UCSD-AML1 (cell line): Measurements from ENCODE around the gene GJB2.

Experiments used
- DNase-seq: peaks from one replicate; lab custom pipeline; 2025; ENCODE audit not compliant: unreplicated experiment; lab: John Stamatoyannopoulos, UW

Gene GJB2

DNA sequence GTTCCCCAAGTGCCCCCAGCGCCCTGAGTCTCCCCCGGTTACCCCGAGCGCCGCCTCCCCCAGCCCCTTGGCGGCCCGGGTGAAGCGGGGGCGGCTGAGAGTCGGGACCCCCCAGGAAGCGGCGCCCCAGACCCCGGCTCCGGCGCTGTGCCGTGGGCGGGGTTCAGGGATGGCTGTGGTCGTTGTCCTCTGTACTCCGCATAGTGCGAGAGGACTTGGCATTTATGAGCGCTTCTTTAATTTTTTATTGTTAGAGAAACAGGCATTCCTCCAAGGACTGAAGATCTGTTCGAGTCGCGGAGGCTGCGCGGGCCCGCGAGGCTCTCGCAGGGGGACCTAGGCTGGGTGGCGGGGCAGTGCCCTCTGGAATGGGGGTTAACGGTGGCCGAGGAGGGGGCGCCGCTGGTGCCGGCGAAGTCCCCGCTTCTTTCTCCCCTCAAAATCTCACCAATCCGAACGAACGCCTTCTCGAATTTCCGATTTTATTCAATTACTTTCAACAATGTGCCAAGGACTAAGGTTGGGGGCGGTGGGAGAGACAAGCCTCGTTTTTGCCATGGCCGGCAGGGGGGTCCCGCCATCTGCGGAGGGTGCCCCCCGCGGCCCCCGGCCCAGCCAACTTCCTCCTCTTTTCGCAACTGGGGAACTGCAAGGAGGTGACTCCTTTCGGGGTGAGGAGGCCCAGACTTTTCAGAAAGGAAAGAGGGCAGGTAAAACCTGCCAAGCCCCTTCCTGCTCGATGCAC, 596 bp upstream of the GJB2 start:
- no peak for DNase-seq

DNA sequence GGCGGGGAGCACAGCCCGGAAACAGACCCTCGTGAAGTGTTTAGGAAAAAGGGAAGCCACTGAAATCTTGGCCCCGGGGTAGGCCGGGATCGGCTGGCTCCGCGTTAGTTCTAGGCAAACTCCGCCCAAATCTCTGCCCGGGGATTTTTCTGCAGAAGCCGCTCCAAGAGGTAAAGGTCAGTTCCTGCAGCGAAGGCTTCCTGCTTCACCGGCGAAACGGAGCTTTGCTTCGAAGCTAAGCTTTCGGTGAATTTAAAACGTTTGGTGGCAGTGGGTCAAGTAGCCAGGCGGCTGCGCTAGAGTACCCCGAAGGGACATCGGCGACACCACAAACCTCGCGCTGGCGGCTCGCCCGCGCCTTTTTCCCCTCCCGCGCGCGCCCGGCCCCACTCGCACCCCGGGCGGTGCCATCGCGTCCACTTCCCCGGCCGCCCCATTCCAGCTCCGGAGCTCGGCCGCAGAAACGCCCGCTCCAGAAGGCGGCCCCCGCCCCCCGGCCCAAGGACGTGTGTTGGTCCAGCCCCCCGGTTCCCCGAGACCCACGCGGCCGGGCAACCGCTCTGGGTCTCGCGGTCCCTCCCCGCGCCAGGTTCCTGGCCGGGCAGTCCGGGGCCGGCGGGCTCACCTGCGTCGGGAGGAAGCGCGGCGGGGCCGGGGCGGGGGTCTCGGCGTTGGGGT, 441 bp downstream of the GJB2 start:
- DNase-seq: no peak

DNA sequence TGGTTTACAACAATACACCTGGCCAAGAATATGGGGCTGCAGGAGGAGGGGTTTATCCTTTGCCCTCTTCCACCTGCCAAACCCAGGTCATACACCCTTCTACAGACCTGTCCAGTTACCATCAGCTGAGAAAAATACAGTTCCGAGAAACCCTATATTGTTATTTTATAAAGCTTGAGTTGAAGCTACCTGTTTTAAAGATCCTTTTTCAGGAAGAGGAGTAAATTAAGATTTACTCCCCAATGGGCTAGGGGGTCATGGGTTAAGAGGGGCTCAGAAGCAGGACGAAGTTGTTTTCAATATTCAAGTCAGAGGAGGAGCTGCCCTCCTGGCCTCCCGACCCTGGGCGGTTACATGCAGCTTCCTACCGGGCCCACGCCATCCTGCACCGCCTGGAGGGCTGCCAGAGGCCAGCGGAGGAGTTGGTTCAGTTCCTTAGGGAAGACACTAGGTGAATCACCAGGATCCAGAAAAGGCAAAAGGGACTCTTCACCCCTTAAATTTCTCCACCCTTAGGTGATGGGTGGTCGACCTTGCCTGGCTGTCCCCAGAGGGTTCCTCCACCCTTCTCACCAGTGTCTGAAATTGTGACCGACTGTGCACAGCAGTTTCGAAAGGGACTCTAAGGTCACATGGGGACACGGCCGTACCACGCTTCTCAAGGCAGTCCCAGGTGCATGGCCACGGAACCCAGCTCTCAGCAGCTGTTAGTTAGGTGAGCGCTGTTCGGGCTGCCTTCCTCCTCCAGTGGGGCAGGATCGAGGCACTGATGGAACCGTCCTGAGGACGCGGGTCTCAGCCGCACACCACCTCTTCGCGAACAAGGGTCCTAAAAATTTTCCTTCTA, 1.2 kb downstream of the GJB2 start:
- DNase-seq: no peak

DNA sequence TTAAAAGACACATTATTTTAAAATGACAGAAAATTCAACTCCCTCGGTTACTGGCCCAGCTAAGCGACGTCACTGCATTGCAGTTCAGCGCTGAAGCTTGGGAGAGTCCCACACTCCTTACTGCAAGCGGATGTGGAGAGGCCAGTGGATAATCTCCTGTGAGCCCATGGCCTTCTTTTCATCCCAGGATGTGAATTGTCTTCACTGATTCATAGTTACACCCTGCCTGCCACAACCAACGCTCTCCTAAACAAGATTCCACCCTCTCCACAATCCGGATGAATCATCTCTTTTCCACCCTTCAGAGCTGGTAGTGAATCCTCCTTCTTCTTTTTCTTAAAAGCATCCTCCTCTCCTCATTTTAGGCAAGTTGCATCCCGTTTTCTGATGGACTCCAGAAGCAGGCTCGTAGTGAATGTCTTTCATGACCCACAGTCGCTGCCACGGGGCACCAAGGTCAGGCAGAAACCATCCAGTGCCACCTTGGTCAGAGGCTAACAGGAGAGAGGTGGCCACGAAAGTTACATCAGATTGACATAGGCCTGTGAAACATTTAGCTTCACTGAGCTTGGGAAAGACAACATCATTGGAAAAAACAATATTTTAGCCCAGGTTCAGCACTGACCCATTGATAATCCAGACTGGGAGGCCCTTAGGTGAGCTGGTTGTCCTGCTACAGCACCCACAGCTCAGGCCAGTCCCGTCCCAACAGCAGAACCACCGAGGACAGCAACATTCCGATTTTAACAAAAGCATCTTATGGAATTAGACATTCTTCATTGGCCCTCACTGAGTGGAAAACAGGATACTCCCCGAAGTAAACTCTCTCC, 2.0 kb downstream of the GJB2 start:
- no peak for DNase-seq

DNA sequence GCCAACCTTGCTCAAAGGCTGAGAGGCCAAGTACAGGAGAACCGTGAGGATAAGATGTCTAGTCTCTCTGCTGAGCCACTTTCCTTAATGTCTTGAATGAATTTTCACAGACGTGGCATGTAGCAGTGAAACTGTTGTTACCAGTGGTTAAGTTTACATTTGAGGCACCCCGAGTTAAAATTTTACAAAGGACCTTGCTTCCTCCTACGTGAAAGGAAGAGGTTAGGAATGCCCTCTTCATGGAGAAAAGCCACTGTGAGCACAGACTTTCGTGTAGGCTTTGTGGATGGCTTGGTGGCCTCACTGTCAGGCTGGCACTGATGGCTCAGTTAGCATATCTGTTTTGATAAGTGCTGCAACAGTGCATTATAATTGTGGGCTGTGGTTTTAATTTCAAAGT, 2.7 kb downstream of the GJB2 start:
- DNase-seq: no peak

DNA sequence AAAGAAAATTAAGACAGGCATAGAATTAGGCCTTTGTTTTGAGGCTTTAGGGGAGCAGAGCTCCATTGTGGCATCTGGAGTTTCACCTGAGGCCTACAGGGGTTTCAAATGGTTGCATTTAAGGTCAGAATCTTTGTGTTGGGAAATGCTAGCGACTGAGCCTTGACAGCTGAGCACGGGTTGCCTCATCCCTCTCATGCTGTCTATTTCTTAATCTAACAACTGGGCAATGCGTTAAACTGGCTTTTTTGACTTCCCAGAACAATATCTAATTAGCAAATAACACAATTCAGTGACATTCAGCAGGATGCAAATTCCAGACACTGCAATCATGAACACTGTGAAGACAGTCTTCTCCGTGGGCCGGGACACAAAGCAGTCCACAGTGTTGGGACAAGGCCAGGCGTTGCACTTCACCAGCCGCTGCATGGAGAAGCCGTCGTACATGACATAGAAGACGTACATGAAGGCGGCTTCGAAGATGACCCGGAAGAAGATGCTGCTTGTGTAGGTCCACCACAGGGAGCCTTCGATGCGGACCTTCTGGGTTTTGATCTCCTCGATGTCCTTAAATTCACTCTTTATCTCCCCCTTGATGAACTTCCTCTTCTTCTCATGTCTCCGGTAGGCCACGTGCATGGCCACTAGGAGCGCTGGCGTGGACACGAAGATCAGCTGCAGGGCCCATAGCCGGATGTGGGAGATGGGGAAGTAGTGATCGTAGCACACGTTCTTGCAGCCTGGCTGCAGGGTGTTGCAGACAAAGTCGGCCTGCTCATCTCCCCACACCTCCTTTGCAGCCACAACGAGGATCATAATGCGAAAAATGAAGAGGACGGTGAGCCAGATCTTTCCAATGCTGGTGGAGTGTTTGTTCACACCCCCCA, 3.8 kb downstream of the GJB2 start:
- peak; percentile 79 for DNase-seq

DNA sequence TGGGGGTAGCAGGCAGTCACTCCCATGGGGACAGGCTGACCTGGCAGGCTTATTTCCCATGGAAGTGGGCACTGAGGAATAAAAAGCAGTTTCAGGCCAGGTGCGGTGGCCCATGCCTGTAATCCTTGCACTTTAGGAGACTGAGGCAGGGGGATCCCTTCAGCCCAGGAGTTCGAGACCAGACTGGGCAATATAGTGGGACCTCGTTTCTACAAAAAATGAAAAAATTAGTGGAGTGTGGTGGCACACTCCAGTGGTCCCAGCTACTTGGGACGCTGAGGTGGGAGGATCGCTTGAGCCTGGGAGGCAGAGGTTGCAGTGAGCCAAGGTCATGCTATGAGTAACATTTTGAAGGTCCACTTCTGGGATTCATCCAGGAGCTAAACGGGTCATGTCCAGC, 6.0 kb downstream of the GJB2 start:
- no peak for DNase-seq

DNA sequence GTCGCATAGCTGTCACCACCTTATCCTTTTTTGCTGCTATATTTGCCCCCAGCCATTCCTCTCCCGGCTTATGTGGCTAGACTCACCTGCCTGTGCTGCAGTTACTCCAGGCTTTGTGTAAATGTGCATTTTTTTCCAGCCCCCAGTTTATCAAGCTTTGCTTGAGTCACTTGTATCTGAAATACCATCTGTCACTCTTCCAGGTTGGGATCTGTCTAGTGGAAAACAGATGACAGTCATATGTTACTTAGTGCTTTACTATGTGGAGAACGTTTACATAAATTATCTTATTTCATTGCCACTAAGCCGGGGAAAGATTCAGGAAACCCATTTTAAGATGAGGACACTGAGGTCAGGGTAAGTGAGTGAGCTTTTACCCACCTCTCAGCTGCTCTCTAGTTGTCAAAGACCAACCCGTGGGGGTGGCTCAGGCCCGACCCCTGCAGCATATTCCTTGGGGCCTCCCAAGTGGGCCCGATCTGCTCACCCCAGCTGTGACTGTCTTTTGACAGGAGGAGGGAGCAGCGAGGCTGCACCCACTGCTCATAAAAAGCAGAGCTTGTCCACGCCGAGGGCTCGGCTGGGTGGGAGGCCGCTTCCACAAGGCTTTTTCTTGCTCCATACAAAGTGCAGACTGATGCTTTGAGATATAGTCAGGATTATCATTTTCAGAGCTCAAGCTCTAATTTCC, 7.2 kb downstream of the GJB2 start:
- no peak for DNase-seq

DNA sequence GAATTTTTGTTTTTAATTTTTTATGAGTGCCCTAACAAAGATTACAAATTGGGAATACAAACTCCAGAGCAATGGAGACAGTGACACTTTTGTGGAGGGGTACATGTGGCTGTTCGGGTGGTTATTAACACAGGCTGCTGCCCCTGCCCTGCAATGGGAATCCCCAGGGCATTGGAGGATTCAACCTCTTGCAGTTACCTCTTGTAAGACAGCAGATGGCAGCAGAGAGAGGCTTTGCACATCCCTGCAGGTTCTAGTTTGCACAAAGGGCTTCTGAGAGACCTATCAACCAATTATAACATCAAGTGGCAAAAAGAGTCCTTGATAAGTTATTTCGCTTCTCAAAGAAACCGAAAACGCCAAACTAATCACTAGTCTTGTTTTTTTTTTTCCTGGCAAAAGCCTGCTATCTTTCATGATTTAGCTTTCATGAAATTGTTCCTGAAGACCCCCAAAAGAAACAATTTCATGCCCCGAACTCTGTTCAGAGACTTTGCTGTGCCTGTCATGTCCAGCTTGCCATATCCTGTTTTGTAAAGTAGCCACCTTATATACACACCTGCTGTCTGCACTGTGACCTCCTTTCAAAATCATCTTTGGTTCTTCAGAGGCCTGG, 10.4 kb downstream of the GJB2 start:
- peak; percentile 22 for DNase-seq

DNA sequence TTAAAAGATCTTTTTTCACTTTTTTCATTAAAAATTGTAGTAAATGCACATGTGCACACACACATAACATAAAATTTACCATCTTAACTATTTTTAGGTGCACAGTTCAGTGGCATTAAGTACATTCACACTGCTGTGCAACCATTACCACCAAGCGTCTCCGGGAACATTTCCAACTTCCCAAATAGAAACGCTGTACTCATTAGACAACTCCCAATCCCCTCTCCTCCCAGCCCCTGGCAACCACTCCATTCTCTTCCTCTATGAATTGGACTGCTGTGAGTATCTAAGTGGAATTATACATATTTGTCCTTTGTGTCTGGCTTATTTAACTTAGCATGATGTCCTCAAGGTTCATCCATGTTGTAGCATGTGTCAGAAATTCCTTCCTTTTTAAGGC, 11.6 kb downstream of the GJB2 start:
- no peak for DNase-seq

DNA sequence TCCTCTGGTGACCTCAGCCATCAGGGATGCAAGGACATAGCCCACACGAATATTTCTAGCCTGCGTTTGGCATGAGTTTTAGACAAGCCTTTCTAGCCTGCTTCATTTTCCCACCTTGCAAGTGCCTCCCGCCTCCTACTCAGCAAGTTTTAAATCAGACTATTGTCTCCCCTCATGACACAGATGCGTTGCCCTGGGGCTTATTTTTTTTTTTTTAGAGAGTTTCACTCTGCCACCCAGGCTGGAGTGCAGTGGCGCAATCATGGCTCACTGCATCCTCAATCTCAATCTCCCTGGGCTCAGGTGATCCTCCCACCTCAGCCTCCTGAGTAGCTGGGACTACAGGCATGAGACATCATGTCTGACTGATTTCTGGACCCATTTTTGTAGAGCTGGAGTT, 14.6 kb downstream of the GJB2 start:
- no peak for DNase-seq

DNA sequence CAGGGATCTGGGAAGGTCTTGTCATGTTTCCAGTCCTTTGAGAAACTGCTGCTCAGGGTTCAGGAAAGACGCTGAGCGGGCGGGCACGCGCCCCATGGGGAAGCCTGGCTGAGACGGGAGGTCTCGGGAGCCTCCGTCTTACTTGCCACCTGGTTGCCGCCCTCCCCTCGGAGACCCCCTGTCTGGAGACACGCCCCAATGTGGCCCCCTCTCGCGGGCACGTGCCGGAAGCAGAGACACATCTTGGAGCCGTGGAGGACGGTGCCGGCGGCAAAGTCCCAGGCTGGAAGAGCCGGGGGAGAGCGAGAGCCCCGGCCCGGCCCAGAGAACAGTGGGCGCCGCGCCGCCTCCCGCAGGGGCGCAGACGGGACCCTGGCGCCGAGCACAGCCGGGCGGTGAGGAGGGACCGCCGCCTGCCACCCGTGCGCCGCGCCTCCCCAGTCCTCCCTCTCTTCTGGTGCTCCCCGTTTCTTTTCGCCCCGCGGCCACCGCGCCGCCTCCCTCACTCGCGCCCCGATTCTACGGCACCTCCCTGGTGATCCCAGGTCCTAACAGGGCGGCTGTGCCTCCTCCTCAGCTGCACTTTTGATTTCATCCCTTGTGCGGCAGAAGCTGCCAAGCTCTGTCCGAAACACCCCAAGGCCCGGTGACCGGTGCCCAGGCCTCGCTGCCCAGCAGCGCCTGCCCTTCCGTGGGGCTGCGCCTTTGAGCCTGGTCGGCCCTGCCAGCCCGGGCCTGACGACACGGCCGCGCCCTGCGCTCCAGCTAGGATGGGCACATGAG, 15.5 kb downstream of the GJB2 start:
- no peak for DNase-seq

DNA sequence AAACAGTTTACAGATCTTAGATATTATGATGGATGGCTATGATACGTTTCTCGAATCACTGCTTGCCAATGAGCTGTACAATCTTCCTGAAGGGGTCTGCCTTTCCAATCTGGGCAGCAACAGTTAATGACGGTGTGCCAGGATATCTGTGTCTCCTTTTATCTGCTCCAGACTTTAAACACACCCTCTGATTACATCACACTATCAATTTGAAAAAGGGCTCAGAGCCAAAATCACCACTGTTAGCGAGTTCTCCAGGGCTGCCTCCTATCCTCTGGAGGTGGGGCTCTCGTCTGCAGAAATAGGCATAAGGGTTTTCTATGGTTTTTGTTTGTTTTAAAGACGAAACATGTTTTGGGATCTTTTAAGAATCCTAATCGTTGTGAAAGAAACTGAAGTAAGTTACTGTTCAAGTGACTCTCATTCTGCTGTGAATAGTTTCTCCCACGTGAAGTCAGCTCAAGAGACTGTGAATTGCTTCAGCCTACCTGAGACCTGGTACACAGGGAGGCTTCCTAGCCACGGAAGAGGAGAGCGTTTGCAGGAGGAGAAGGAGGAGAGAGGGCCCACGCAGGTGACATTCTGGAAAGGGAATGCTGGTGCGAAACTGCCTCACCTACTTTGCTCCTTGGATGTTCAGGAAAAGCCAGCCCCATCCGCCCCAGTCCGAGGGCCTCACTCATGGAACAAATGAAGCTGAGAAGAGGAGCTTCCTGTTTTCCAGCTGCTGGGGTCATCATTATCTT, 16.7 kb downstream of the GJB2 start:
- no peak for DNase-seq

DNA sequence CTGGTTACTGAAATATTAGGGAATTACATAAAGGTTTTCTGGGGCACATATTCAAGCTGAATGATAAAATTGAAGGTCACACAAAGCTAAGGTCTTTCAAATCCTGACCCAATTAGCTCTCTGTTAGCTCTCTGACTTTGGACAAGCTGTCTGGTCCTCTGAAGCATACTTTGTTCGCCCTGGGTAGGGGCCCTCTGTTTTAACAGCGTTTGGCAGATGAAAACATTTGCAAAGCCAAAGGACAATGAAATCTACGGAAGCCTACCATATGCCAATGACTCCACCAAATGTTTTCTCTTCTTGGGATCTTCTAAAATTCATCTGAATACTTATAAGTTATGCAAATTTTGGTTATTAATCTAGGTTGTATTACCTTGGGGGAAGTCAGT, 17.3 kb downstream of the GJB2 start:
- no peak for DNase-seq

DNA sequence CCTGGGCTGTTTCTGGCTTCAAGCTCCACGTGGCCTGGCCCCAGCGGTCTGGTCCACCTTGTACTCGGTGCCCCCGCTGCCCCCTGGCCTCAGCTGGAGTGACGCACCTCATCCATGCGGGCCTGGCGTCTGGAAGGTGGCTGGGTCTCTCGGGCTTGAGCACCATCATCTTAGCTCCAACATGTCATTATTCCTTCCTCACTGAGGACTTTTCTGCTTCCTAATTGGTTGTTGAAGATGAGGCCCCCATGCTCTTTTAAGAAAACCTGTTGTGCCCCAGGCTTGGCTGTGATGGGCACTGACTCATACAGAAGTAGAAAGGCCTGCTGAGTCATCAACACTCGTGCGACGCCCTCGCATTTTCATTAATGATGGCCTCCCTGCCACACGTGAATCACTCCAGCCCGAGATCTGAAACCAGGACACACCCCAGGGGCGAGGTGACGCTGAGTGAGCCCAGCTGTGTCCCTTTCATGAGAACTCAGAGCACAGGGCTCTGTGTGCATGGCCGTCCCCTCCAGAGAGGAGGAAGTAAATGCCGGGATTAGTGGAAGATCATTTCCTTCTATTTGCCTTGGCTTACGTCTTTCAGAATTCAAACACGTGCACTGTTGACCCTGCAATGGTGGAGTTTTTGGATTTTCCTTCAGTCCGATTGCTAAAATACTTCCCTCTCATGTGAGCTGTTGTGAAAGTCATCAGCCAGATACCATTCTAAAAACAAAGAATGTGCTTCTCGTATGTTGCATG, 17.9 kb downstream of the GJB2 start:
- DNase-seq: peak; percentile 54

DNA sequence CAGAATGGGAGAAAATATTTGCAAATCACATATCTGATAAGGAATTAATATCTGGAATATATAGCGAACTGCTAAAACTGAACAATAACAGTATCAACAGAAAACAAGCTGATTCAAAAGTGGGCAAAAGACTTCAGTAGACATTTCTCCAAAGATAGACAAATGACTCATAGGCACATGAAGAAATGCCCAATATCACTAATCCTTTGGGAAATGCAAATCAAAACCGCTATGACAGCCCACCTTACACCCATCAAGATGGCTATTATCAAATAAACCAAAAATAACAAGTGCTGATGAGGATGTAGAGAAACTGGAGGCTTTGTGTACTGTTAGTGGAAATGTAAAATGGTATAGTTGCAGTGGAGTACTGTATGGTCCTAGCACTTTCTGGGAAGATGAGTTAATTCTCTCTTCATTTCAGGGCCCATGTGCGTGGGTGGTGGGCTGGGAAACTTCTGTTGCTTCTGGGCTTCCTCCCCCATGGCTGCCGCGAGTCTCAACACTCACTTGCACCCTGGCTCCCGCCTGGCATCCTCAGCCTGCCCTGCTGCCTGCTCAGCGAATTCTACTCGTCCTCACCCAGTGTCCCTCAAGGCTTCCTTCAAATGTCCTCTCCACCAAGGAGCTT, 19.5 kb downstream of the GJB2 start:
- DNase-seq: no peak
